ENCODE results near the gene MRPS9.

Gene MRPS9

DNA sequence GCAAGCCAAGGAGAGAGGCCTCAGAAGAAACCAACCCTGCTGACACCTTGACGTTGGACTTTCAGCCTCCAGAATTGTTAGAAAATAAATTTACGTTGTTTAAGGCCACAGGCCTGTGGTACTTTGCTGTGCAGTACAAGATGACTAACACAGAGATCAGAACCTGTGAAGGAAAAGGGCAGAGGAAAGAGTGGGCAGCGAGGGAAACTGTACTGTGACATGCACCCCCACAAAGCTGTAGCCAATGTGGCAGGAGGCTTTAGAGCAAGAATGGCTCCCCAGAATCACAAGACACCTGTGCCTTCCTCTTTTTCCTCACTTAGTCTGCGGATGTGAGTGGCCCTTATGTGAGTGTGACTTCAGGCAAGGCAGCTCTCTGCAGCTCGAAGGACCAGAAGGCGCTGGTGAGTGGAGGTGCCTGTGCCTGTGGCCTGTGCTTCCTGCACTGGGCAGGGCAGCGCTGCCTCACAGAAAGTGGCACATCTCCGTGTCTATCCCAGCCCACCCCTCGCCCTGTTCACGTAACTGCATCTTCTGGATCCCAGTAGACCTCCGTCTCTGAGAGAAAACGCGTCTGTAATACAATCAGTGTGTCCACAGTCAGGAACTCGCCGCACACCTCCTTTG lies 89.5 kb downstream of the MRPS9 start:
- DNase-seq (no peak), ATAC-seq (peak; percentile 58)
- peaks cover 17% of the 10 kb centered on the region for H3K4me1 Mint-ChIP-seq
- no peak overlapping the region for H3K4me3 Mint-ChIP-seq
- H3K27ac Mint-ChIP-seq, result no peak overlapping the region
- no peaks in the 10 kb centered on the region for H3K9me3 Mint-ChIP-seq
- H3K27me3 Mint-ChIP-seq, result peaks cover 12% of the 10 kb centered on the region

DNA sequence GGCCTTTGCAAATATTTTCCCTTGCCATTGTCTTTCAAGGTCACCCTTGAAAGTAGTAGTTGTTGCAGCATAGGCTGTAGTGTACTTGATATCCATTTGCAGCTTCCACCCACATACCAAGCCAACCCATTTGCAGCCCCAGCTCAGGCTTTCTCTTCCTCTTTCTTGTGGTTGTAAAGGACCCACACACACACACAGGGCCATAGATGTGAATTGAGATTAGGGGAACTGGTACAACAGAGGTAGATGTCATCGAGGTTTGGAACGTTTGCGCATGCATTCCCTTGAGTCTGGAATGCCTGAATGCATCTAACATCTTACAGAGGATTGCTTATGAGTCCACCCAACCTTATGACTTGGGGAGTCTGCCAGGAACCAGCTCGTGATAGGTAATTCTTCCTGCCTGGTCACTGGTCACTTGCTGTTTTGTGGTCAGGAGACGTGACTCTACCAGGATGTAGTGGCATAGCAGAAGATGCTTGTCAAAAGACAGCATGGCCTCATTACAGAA lies 91.9 kb downstream of the MRPS9 start:
- no peaks in the 10 kb centered on the region for H3K9me3 Mint-ChIP-seq
- ATAC-seq (no peak), DNase-seq (no peak)
- peaks cover 12% of the 10 kb centered on the region for H3K27me3 Mint-ChIP-seq
- H3K4me1 Mint-ChIP-seq, result peaks cover 17% of the 10 kb centered on the region
- H3K4me3 Mint-ChIP-seq, result no peak overlapping the region
- no peak overlapping the region for H3K27ac Mint-ChIP-seq

DNA sequence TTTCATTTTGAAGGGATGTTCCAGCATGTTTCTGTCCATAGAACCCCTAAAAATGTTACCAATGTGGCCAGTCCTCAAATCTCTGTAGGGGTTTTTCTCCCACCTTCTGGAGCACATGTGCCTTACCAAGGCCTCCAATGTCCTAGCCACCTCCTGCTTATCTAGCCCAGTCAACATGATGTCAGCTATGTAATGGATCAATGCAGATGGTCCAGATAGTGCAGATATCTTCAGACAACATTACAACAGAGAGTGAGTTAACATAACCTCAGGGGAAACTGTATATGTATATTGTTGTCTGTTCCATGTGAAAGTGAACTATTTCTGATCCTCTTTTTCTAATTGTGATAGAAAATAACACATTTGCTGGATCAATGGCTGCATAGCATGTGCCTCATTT lies 92.7 kb downstream of the MRPS9 start:
- H3K4me1 Mint-ChIP-seq, result peaks cover 17% of the 10 kb centered on the region
- H3K27me3 Mint-ChIP-seq, result peaks cover 14% of the 10 kb centered on the region
- ATAC-seq (no peak), DNase-seq (no peak)
- H3K4me3 Mint-ChIP-seq, result no peak overlapping the region
- H3K9me3 Mint-ChIP-seq, result no peaks in the 10 kb centered on the region
- no peak overlapping the region for H3K27ac Mint-ChIP-seq

DNA sequence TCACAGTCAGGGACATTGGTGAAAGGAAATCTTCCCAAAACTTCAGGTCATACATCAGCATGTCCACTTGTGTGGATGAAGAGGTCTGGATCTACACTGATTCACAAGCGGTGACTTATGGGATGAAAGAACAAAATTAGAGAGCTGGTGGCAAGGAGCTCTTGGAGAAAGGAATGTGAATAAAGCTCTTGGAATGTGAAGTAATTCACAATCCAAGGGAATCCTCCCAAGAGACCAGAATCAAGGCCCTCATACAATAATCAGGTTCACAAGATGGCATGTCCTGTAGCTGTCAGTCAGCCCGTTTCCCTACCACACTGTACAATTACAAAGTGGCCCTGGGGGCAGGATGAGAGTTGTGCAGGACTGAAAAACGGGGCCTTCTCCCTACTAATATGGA lies 96.2 kb downstream of the MRPS9 start:
- DNase-seq (no peak), ATAC-seq (no peak)
- H3K27me3 Mint-ChIP-seq, result peaks cover 10% of the 10 kb centered on the region
- H3K4me1 Mint-ChIP-seq, result no peaks in the 10 kb centered on the region
- H3K27ac Mint-ChIP-seq, result no peak overlapping the region
- no peak overlapping the region for H3K4me3 Mint-ChIP-seq
- H3K9me3 Mint-ChIP-seq, result no peaks in the 10 kb centered on the region

DNA sequence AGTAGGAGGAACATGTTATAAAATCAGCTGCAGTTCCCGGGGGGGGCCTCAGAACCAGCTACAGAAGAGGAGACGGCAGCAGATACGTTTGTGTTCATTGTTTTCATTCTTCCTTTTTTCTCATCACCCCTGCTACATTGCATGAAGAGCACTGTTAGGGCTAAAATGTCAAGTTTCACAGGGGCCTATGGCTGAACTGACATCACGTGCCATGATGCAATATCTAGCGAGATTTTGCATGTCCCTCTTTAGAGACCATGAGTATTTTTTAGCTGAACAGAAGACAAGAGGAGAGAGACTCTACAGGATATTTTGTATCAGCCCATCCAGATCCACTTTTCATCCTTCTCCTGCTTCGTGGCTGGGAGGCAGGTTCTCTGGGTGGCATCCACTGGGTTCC lies 97.6 kb downstream of the MRPS9 start:
- ATAC-seq (no peak), DNase-seq (no peak)
- peaks cover 21% of the 10 kb centered on the region for H3K27me3 Mint-ChIP-seq
- no peaks in the 10 kb centered on the region for H3K4me1 Mint-ChIP-seq
- no peaks in the 10 kb centered on the region for H3K9me3 Mint-ChIP-seq
- no peak overlapping the region for H3K4me3 Mint-ChIP-seq
- H3K27ac Mint-ChIP-seq, result no peak overlapping the region

DNA sequence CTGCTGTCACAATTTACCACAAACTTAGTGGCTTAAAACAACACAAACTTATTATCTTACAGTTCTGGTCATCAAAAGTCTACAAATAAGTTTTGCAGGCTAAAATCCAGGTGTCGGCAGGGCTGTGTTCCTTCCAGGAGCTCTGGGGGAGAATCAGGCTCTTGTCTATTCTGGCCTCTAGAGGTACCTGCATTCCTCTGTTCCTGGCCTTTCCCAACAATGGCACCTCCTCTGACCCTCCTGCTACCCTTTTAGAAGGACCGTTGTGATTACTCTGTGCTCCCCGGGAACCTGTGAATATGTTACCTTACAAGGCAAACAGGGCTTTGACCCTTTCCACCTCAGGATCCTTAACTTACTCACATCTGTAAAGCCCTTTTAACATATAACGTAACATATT lies 98.5 kb downstream of the MRPS9 start:
- Mint-ChIP-seq H3K27ac (no peak overlapping the region), H3K9me3 (no peaks in the 10 kb centered on the region), H3K4me1 (no peaks in the 10 kb centered on the region), H3K27me3 (peaks cover 26% of the 10 kb centered on the region), H3K4me3 (no peak overlapping the region)
- ATAC-seq, result no peak
- DNase-seq, result no peak

DNA sequence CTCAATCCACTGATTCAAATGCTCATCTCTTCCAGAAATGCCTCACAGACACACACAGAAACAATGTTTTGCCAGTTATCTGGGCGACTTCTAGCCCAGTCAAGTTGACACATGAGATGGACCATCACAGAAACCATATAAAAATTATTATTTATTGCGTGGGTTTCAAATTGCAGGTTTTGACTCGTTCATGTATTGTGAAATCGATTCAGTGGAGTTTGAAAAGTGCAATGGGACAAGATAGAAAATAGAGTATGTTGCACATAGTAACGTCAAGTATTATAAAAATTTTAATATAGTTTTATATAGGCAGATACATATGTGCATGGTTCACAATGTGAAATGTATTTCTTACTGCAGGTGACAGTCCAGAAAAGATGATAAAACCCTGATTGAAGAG lies 100.8 kb downstream of the MRPS9 start:
- no peaks in the 10 kb centered on the region for H3K4me1 Mint-ChIP-seq
- no peaks in the 10 kb centered on the region for H3K9me3 Mint-ChIP-seq
- DNase-seq, result no peak
- H3K4me3 Mint-ChIP-seq, result no peak overlapping the region
- no peak for ATAC-seq
- H3K27ac Mint-ChIP-seq, result no peak overlapping the region
- peaks cover 42% of the 10 kb centered on the region for H3K27me3 Mint-ChIP-seq

DNA sequence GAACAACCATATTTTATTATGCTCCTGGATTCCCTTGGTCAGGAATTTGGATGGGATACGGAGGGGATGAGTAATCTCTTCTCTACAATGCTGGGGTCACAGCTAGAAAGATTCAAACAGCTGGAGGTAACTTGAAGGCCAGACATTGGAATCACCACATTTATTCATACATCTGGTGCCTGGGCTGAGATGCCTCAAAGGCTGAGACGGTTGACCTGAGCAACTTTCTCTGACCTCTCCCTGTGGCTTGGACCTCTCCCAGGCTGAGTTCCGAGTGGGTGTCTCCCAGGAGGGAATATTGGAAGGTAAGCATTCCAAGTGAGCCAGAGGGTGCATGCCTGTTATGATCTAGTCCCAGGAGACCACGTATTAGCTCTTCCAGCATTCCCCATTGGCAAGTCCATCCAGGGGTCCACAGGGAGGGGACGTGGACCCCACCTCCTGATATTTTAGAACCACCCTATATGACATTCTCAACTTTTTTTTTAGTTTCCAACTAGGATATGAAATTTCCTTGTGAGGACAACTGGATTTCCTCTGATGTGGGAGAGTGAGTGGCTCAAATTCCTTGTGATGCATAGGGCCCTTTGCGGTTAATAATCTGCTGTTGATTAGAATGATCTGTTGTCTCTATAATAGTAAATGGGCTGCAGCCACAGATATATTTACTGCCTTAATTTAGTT lies 101.8 kb downstream of the MRPS9 start:
- Mint-ChIP-seq H3K27ac (no peak overlapping the region), H3K4me1 (peaks cover 5% of the 10 kb centered on the region), H3K9me3 (no peaks in the 10 kb centered on the region), H3K4me3 (no peak overlapping the region), H3K27me3 (peaks cover 46% of the 10 kb centered on the region)
- DNase-seq, result no peak
- no peak for ATAC-seq

DNA sequence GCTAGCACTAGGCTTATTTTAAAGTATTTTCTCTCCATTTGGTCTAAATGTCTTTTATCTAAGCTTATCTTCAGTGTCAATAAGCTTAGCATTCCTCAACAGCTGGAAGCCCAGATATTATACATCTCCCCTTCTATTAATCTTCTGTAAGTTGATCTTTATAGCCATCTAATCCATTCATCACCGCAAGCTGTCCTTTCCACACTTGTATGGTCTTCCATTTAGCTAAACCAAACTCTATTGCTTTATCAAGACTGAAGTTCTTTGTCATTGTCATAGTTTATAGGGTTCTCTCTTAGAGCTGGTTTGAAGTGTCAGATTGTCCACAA lies 102.3 kb downstream of the MRPS9 start:
- peaks cover 48% of the 10 kb centered on the region for H3K27me3 Mint-ChIP-seq
- no peak for DNase-seq
- H3K9me3 Mint-ChIP-seq, result no peaks in the 10 kb centered on the region
- peaks cover 8% of the 10 kb centered on the region for H3K4me1 Mint-ChIP-seq
- H3K4me3 Mint-ChIP-seq, result no peak overlapping the region
- no peak overlapping the region for H3K27ac Mint-ChIP-seq
- no peak for ATAC-seq

DNA sequence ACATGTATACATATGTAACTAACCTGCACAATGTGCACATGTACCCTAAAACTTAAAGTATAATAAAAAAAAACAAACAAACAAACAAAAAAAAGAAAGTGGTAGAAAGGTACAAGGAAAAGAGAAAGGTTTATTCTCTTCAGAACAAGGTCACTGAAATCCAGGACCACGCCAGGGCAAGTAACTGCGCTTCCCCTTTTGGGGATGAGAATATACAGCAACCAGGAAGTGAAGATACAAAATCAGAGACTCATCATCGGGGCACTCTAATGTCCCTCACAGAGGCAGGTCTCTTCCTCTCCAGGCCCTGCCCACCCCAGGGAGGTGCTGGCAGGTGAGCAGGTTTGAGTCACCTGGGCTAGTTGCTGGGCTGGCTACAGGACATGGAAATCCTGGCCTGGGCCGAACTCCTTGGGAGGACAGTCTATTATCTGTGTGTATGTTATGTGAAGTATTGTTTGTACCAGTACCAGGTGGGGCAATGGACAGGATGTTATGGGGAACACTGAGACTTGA lies 103.3 kb downstream of the MRPS9 start:
- no peak overlapping the region for H3K4me3 Mint-ChIP-seq
- no peak overlapping the region for H3K27ac Mint-ChIP-seq
- peaks cover 8% of the 10 kb centered on the region for H3K4me1 Mint-ChIP-seq
- no peaks in the 10 kb centered on the region for H3K9me3 Mint-ChIP-seq
- ATAC-seq (no peak), DNase-seq (no peak)
- H3K27me3 Mint-ChIP-seq, result peaks cover 46% of the 10 kb centered on the region

DNA sequence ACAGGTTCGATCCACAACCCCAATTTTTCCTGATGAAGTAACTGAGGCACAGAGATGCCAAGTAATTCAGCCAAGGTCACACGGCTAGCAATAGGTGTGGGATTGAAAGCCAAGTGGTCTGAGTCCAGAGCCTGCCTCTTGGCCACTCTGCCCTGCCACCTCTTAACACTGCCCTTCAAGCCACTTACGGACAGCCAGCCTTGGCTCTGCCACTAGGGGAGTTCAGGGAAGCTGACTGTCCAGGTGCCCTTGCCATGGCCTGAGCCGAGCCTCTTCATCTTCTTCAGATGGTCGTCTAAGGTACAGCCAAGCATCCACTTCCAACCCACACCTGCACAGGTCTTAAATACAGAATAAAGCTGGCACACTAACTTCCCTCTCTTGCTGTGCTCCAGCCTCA lies 104.4 kb downstream of the MRPS9 start:
- H3K27me3 Mint-ChIP-seq, result peaks cover 52% of the 10 kb centered on the region
- H3K4me3 Mint-ChIP-seq, result no peak overlapping the region
- DNase-seq (no peak), ATAC-seq (peak; percentile 19)
- no peak overlapping the region for H3K27ac Mint-ChIP-seq
- H3K9me3 Mint-ChIP-seq, result no peaks in the 10 kb centered on the region
- peaks cover 8% of the 10 kb centered on the region for H3K4me1 Mint-ChIP-seq

DNA sequence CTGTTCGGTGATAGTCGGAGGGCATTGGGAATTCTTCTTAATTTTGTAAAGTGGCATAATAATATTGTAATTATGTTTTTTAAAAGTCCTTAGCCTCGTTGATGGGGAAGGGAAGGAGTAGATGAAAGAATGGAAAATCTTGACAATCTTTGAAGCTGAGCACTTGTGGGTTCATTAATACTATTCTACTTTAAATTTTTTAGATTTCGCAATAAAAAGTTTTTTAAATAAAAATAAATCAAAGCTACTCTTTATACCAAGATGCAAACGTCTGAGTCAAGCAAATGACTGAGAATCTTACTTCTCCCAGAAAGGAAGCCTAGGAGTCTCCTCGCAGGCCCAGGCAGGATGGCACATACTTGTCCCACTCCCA lies 105.2 kb downstream of the MRPS9 start:
- Mint-ChIP-seq H3K27ac (no peak overlapping the region), H3K27me3 (peaks cover 61% of the 10 kb centered on the region), H3K4me3 (peak overlapping the region; percentile 73 to 77), H3K4me1 (peaks cover 8% of the 10 kb centered on the region), H3K9me3 (no peaks in the 10 kb centered on the region)
- no peak for ATAC-seq
- DNase-seq, result no peak

DNA sequence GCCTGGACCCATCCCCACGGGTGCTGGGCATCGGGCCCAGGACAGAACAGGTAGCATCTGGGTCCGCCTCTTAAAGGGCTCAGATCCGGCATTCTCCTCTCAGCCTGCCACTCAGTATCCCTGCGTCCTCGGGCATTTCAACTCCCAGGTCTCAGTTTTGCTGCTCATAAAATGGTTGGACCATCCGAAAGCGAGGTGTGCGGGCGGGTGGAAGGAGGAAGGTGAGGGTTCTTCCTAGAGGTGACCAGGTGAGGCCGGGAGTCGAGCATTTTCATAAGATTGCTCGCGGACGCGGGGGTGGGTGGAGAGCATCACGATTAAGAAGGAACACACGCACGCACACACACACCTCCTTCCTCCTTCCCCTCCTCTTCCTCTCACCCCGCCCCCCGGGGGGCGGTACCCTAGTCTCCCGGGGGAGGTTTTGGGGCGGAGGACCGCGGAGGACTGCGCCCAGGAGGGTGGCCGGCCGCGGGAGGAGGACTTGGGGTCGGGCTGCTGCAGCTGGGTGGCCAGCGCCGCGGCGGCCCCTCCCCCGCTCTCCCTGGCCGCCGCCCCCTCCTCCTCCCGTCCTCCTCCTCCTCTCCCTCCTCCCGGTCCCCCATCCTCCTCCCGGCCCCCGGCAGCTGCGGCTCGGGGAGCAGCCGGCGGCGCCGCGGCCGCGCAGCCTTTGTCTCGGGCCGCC lies 105.7 kb downstream of the MRPS9 start:
- no peak overlapping the region for H3K27ac Mint-ChIP-seq
- ATAC-seq (peak; percentile 55), DNase-seq (peak; percentile 25 to 26)
- peaks cover 62% of the 10 kb centered on the region for H3K27me3 Mint-ChIP-seq
- no peaks in the 10 kb centered on the region for H3K9me3 Mint-ChIP-seq
- H3K4me3 Mint-ChIP-seq, result peak overlapping the region; percentile 73 to 77
- H3K4me1 Mint-ChIP-seq, result peaks cover 8% of the 10 kb centered on the region

DNA sequence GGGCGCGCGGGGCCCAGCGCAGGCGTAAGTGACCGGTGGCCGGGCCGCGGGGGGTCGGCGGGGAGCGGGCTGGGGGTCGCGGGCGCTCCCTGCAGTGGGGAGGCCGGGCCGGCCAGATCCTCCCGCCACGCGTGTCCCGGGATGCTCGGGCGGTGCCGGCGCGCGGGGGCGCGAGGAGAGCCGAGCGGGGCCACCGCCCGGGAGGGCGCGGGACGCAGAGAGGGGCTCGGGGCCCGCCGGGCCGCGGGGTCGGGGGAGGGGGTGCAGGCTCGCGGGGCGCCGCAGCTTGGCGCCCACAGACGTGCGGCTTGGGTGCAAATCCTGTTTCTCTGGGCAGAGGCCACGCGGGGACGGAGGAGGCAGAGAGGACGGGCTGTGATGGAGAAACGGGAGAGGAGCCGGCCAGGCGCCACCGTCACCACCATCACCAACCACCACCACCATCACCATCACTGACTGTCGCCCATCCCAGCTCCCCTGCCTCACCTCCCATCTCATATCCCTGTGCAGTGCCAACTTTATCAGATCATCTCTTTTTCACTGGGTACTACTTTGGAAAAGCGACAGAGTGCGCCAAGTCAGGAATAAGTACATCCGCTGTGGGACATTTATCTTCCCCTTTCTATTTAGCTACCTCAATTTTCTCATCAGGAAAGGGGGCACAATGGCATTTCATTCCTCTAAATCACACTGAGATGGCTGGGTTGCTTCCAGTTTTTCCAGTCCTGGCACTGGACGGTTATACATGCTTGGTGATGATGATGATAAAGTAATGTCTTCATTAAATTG lies 106.5 kb downstream of the MRPS9 start:
- H3K4me1 Mint-ChIP-seq, result peaks cover 8% of the 10 kb centered on the region
- H3K27ac Mint-ChIP-seq, result no peak overlapping the region
- H3K27me3 Mint-ChIP-seq, result peaks cover 68% of the 10 kb centered on the region
- peak overlapping the region; percentile 72 to 75 for H3K4me3 Mint-ChIP-seq
- ATAC-seq (peak; percentile 48), DNase-seq (no peak)
- H3K9me3 Mint-ChIP-seq, result no peaks in the 10 kb centered on the region

DNA sequence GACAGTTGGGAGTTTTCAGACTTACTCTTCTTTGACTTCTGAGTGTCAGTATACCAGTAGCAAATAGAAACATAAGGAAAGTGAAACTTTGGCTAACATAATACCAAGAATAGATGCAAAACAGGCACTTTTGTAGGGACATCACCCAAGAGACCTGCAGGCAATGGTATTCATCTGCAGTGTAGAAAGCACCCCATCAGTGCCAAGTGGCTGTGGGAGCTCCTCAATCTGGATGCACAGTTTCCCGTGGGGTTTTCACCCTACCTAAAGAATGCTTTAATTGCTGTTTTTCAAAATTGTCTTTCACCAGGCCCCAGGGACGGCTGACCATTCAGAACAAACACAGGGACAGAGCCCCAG lies 107.1 kb downstream of the MRPS9 start:
- H3K9me3 Mint-ChIP-seq, result no peaks in the 10 kb centered on the region
- H3K4me1 Mint-ChIP-seq, result peaks cover 8% of the 10 kb centered on the region
- no peak overlapping the region for H3K27ac Mint-ChIP-seq
- ATAC-seq (peak; percentile 65), DNase-seq (no peak)
- H3K4me3 Mint-ChIP-seq, result peak overlapping the region; percentile 72 to 75
- peaks cover 67% of the 10 kb centered on the region for H3K27me3 Mint-ChIP-seq

DNA sequence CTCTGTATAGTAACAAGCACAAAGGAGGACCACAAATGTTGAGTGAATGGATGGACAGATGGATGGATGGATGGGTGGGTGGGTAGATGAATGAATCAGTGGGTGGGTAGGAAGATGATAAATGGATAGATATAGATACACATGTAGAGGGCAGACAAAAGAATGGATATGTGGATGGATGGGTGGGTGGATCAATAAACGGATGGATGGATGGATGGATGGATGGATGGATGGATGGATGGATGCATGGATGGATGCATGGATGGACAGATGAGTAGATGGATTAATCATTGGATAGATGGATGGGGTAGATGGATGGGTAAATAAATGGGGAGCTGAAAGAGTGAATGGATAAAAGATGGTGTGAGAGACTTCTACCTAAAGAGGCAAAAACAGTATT lies 111.4 kb downstream of the MRPS9 start:
- DNase-seq (no peak), ATAC-seq (no peak)
- H3K4me1 Mint-ChIP-seq, result peaks cover 8% of the 10 kb centered on the region

More for the DNA sequence above, 111.4 kb downstream of the MRPS9 start:
- Mint-ChIP-seq H3K9me3 (no peaks in the 10 kb centered on the region), H3K27me3 (peaks cover 65% of the 10 kb centered on the region), H3K4me3 (no peak overlapping the region), H3K27ac (no peak overlapping the region)
